GM12878 (cell line): ENCODE data around the gene SYT1. TPM values are rescaled to one million over a fixed set of nuclear protein-coding genes. Genes with fewer than 3 reads are reported as not detected.

ENCODE experiments used
- ATAC-seq: fragments of 200-7000 bp; cut with Tn5 transposase; 3 replicates; pipeline ENCODE4 v1.9.1; 2020; ENCODE audit warnings: mild to moderate bottlenecking, moderate library complexity
- BruUV-seq: library from RNA; stranded (reverse); fragments of 400-500 nt; replicated peaks from 2 replicates; lab custom pipeline; 2021; lab: Mats Ljungman, UMichigan
- CTCF ChIA-PET: fragments of 300-600 bp; sonication (Branson Sonifier 250); formaldehyde crosslinking; extraction: SDS; loops from one replicate; lab custom pipeline; 2021; ENCODE audit warnings: inconsistent platforms; lab: Yijun Ruan, JAX
- POLR2A ChIA-PET: fragments of 350-600 bp; formaldehyde crosslinking; extraction: SDS; loops from one replicate; lab custom pipeline; 2021; ENCODE audit warnings: inconsistent platforms; lab: Charles Lee
- RAD21 ChIA-PET: fragments of 300-600 bp; sonication (Branson Sonifier 250); formaldehyde crosslinking; loops from one replicate; lab custom pipeline; 2023; ENCODE audit warnings: antibody characterized with exemption; ENCODE audit not compliant: unreplicated experiment; lab: Charles Lee
- SMC1A ChIA-PET: fragments of 300-600 bp; sonication (Branson Sonifier 250); formaldehyde crosslinking; loops from one replicate; lab custom pipeline; 2023; ENCODE audit not compliant: unreplicated experiment, uncharacterized antibody; lab: Charles Lee
- DNase-seq: peaks from one replicate; pipeline ENCODE4 v3.0.0-alpha.2; 2011; ENCODE audit warnings: low read depth, low spot score
- FAIRE-seq: peaks from 3 replicates; lab custom pipeline; 2011; peaks lifted over from hg19 to GRCh38; lab: Jason Lieb, UNC
- H2AFZ ChIP-seq: 2 replicates; pipeline ENCODE4 v1.6.0; 2011; ENCODE audit warnings: low read depth, low read length, control low read depth; ENCODE audit not compliant: control insufficient read depth
- H3K27ac ChIP-seq: 2 replicates; pipeline ENCODE4 v1.5.1; 2011; ENCODE audit warnings: control low read depth; ENCODE audit not compliant: control insufficient read depth, insufficient read depth
- H3K27me3 ChIP-seq, 2 experiments: replicated peaks in 1 of 2; 2 replicates each; pipeline versions ENCODE4 v1.6.0 to v1.6.1; 2011; ENCODE audit warnings: low read length in 1 of 2; ENCODE audit not compliant: control insufficient read depth in 2 of 2, insufficient read depth in 2 of 2
- H3K36me3 ChIP-seq, 2 experiments: 2 replicates each; pipeline ENCODE4 v1.5.1; 2011; ENCODE audit warnings: low read length in 1 of 2; ENCODE audit not compliant: control insufficient read depth in 2 of 2, insufficient read depth in 2 of 2
- H3K4me1 ChIP-seq: 2 replicates; pipeline ENCODE4 v1.6.1; 2011; ENCODE audit warnings: mild to moderate bottlenecking, low read length, moderate library complexity, mixed read lengths; ENCODE audit not compliant: control insufficient read depth, insufficient read depth
- H3K4me2 ChIP-seq: 2 replicates; pipeline ENCODE4 v1.6.0; 2011; ENCODE audit warnings: control low read depth; ENCODE audit not compliant: control insufficient read depth, insufficient read depth
- H3K4me3 ChIP-seq: fragments of 200-600 bp; sonication (generic); 2 replicates; pipeline ENCODE4 v1.5.1; 2016
- H3K79me2 ChIP-seq: 2 replicates; pipeline ENCODE4 v1.6.0; 2011; ENCODE audit warnings: low read length; ENCODE audit not compliant: control insufficient read depth, insufficient read depth
- H3K9ac ChIP-seq: 2 replicates; pipeline ENCODE4 v1.8.0; 2011; ENCODE audit warnings: low read length, control low read depth, mixed read lengths; ENCODE audit not compliant: control insufficient read depth, insufficient read depth
- H3K9me3 ChIP-seq: replicated peaks from 3 replicates; pipeline ENCODE4 v1.5.1; 2011; ENCODE audit warnings: mild to moderate bottlenecking, low read length; ENCODE audit not compliant: control insufficient read depth, insufficient read depth
- H4K20me1 ChIP-seq: 2 replicates; pipeline ENCODE4 v1.6.0; 2011; ENCODE audit not compliant: control insufficient read depth, insufficient read depth
- CHD2 ChIP-seq: IDR thresholded peaks from 2 replicates; pipeline ENCODE4 v1.6.1; 2011; ENCODE audit warnings: low read depth, low read length, improper control_type of control experiment, borderline replicate concordance
- KAT2A ChIP-seq: conservative IDR thresholded peaks from 2 replicates; pipeline ENCODE4 v1.6.1; 2011; ENCODE audit warnings: low read depth, low read length; ENCODE audit not compliant: control insufficient read depth
- NFYA ChIP-seq: IDR thresholded peaks from 2 replicates; pipeline ENCODE4 v1.6.1; 2011; ENCODE audit warnings: low read depth, mild to moderate bottlenecking, low read length, improper control_type of control experiment, borderline replicate concordance
- NFYB ChIP-seq: IDR thresholded peaks from 2 replicates; pipeline ENCODE4 v1.6.1; 2011; ENCODE audit warnings: low read depth, mild to moderate bottlenecking, low read length, improper control_type of control experiment, moderate library complexity; ENCODE audit not compliant: insufficient read depth
- PRDM15 ChIP-seq: fragments of 450-650 bp; formaldehyde crosslinking; IDR thresholded peaks from 2 replicates; pipeline ENCODE4 v1.4.0; 2020; ENCODE audit warnings: mild to moderate bottlenecking, moderate library complexity
- SRF ChIP-seq, 2 experiments: IDR thresholded peaks; 2 replicates each; pipeline ENCODE4 v1.6.1; 2011; ENCODE audit warnings: low read depth in 2 of 2, low read length in 2 of 2, mild to moderate bottlenecking in 1 of 2, moderate library complexity in 1 of 2
- ZSCAN29 ChIP-seq: fragments of 450-650 bp; IDR thresholded peaks from 2 replicates; pipeline ENCODE4 v1.6.1; 2017; ENCODE audit warnings: mild to moderate bottlenecking, moderate library complexity
- WGBS: methylation state at CpG from one replicate; pipeline ENCODE4 v1.1.6; 2016; ENCODE audit warnings: low lambda C conversion rate; ENCODE audit not compliant: insufficient replicate concordance, insufficient coverage; ENCODE audit errors: missing lambda C conversion rate; 5-methylcytosine and 5-hydroxymethylcytosine counted together
- in situ Hi-C: fragments of 300-500 bp; cut with MboI; formaldehyde crosslinking; loops from 9 replicates; pipeline ENCODE4 v1.14.3; 2018; ENCODE audit warnings: mixed read lengths
- intact Hi-C: fragments of 100-400 bp; cut with micrococcal nuclease; formaldehyde crosslinking; loops from one replicate; pipeline ENCODE4 v1.14.2; 2022; ENCODE audit not compliant: unreplicated experiment
- polyA plus RNA-seq, 11 experiments: library from polyadenylated mRNA; depleted of rRNA in 4 of 11; unstranded in 6 of 11; stranded (reverse) in 5 of 11; fragments of >200 nt; fragmentation: Nextera tagmentation in 4 of 11; fragmentation: Illumina TruSeq in 1 of 11; extraction: Ambion mirVana in 4 of 11; extraction: Trizol in 1 of 11; gene quantifications; 1 replicate in 1 of 11; 2 replicates in 10 of 11; pipeline versions ENCODE4 v1.2.1 to v1.2.3, GENCODE V29; 2011 to 2016; ENCODE audit warnings: inconsistent platforms in 2 of 11, missing spikeins in 2 of 11, low read depth in 1 of 11
- total RNA-seq, 4 experiments: library from RNA; depleted of rRNA in 3 of 4; stranded (reverse); fragments of >200 nt in 3 of 4; fragmentation: Illumina TruSeq in 1 of 4; extraction: Trizol in 1 of 4; gene quantifications; 2 replicates each; pipeline versions ENCODE4 v1.2.1 to v1.2.3, GENCODE V29; 2013 to 2021
- TF ChIP-seq, protein P1 (sequence below): fragments of 150-350 bp; IDR thresholded peaks from 2 replicates; pipeline ENCODE4 v1.6.1; 2016; ENCODE audit warnings: low read depth, low read length
- TF ChIP-seq, protein P2 (sequence below): fragments of 450-650 bp; IDR thresholded peaks from 2 replicates; pipeline ENCODE4 v1.6.1; 2016; ENCODE audit warnings: mild to moderate bottlenecking, moderate library complexity, borderline replicate concordance

The SYT1 gene
- total and polyA plus RNA-seq, 10 of the 15 experiments (the other 5 are each of a cell fraction or from before 2014, with no cell fraction given): 0.10 to 0.28 TPM; not detected in 8

GRCh38 chr12:79252358-79253075 is 387.9 kb downstream of the SYT1 start:
- no TSS peak for BruUV-seq
- no peak for FAIRE-seq
- no peak overlapping the region for H3K4me3 ChIP-seq
- no peak overlapping the region for H2AFZ ChIP-seq
- no peak for DNase-seq
- H3K27ac ChIP-seq: no peak overlapping the region
- ChIA-PET POLR2A (no interaction called here), CTCF (no interaction called here), RAD21 (no interaction called here), SMC1A (no interaction called here)
- 12% methylated on average over 4 of the region's 4 CpGs for WGBS
- H3K79me2 ChIP-seq: no peaks in the 10 kb centered on the region
- no peaks in the 10 kb centered on the region; a peak in 1 of 4 replicates for H3K27me3 ChIP-seq
- no peak overlapping the region for H3K9ac ChIP-seq
- no peaks in the 10 kb centered on the region for H4K20me1 ChIP-seq
- intact Hi-C loops (no loop called here), in situ Hi-C loops (no loop called here)
- no peaks in the 10 kb centered on the region for H3K36me3 ChIP-seq
- no peaks in the 10 kb centered on the region for H3K9me3 ChIP-seq
- TF ChIP-seq, protein P1, sequence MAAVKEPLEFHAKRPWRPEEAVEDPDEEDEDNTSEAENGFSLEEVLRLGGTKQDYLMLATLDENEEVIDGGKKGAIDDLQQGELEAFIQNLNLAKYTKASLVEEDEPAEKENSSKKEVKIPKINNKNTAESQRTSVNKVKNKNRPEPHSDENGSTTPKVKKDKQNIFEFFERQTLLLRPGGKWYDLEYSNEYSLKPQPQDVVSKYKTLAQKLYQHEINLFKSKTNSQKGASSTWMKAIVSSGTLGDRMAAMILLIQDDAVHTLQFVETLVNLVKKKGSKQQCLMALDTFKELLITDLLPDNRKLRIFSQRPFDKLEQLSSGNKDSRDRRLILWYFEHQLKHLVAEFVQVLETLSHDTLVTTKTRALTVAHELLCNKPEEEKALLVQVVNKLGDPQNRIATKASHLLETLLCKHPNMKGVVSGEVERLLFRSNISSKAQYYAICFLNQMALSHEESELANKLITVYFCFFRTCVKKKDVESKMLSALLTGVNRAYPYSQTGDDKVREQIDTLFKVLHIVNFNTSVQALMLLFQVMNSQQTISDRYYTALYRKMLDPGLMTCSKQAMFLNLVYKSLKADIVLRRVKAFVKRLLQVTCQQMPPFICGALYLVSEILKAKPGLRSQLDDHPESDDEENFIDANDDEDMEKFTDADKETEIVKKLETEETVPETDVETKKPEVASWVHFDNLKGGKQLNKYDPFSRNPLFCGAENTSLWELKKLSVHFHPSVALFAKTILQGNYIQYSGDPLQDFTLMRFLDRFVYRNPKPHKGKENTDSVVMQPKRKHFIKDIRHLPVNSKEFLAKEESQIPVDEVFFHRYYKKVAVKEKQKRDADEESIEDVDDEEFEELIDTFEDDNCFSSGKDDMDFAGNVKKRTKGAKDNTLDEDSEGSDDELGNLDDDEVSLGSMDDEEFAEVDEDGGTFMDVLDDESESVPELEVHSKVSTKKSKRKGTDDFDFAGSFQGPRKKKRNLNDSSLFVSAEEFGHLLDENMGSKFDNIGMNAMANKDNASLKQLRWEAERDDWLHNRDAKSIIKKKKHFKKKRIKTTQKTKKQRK: no peak
- TF ChIP-seq NFYB: no peak
- no peak for TF ChIP-seq SRF (IDR thresholded peaks at IDR 0.05; ENCODE audit: low read depth in 2 of 2, low read length in 2 of 2)
- no peak for TF ChIP-seq KAT2A
- TF ChIP-seq ZSCAN29: no peak
- no peak for TF ChIP-seq NFYA
- TF ChIP-seq, protein P2, sequence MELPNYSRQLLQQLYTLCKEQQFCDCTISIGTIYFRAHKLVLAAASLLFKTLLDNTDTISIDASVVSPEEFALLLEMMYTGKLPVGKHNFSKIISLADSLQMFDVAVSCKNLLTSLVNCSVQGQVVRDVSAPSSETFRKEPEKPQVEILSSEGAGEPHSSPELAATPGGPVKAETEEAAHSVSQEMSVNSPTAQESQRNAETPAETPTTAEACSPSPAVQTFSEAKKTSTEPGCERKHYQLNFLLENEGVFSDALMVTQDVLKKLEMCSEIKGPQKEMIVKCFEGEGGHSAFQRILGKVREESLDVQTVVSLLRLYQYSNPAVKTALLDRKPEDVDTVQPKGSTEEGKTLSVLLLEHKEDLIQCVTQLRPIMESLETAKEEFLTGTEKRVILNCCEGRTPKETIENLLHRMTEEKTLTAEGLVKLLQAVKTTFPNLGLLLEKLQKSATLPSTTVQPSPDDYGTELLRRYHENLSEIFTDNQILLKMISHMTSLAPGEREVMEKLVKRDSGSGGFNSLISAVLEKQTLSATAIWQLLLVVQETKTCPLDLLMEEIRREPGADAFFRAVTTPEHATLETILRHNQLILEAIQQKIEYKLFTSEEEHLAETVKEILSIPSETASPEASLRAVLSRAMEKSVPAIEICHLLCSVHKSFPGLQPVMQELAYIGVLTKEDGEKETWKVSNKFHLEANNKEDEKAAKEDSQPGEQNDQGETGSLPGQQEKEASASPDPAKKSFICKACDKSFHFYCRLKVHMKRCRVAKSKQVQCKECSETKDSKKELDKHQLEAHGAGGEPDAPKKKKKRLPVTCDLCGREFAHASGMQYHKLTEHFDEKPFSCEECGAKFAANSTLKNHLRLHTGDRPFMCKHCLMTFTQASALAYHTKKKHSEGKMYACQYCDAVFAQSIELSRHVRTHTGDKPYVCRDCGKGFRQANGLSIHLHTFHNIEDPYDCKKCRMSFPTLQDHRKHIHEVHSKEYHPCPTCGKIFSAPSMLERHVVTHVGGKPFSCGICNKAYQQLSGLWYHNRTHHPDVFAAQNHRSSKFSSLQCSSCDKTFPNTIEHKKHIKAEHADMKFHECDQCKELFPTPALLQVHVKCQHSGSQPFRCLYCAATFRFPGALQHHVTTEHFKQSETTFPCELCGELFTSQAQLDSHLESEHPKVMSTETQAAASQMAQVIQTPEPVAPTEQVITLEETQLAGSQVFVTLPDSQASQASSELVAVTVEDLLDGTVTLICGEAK: no peak
- TF ChIP-seq PRDM15 (CRISPR knock-in tag): no peak
- TF ChIP-seq CHD2: no peak
- H3K4me1 ChIP-seq: no peaks in the 10 kb centered on the region
- no peak overlapping the region for H3K4me2 ChIP-seq
- no peak for ATAC-seq
